HUES6 (cell line): ENCODE data around the gene DDN.

ENCODE experiments used
- H3K27ac ChIP-seq: 2 replicates; pipeline ENCODE4 v1.7.0; 2013; ENCODE audit warnings: low read depth, mild to moderate bottlenecking, low read length, inconsistent platforms
- H3K27me3 ChIP-seq: 2 replicates; pipeline ENCODE4 v1.6.1; 2013; ENCODE audit warnings: low read length; ENCODE audit not compliant: control insufficient read depth, insufficient read depth
- H3K36me3 ChIP-seq: 2 replicates; pipeline ENCODE4 v1.6.1; 2013; ENCODE audit warnings: low read length; ENCODE audit not compliant: control insufficient read depth, insufficient read depth
- H3K4me1 ChIP-seq: 2 replicates; pipeline ENCODE4 v1.6.1; 2013; ENCODE audit warnings: low read length; ENCODE audit not compliant: control insufficient read depth, insufficient read depth
- H3K4me3 ChIP-seq: 2 replicates; pipeline ENCODE4 v1.5.1; 2013; ENCODE audit warnings: low read depth, low read length
- H3K9ac ChIP-seq: one replicate; pipeline ENCODE4 v1.6.1; 2013; ENCODE audit warnings: mild to moderate bottlenecking, low read length
- H3K9me3 ChIP-seq: 2 replicates; pipeline ENCODE4 v1.6.1; 2013; ENCODE audit warnings: low read depth, low read length; ENCODE audit not compliant: control insufficient read depth, insufficient read depth

Gene DDN

DNA sequence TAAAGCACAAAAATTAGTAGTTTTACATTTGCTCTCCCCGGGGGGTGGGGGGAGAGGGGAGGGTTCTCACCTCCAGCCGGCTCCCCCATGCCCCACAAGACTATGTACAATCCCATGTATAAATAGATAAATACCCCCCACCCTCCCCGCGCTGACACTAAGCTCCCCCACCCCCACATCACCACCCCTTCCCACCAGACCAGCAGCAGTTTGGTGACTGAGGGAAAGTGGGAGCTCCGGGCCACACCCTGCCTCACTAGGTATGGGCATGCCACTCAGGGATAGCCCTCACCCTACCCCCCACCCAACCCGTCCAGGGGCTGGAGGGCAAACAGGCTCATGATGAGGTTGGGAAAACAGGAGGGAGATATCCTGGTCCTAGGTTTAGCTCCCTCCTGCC is 21.3 kb upstream of the DDN start:
- H3K36me3 ChIP-seq = peaks cover 43% of the 10 kb centered on the region
- no peak overlapping the region for H3K9ac ChIP-seq
- H3K27ac ChIP-seq = no peak overlapping the region
- no peaks in the 10 kb centered on the region for H3K9me3 ChIP-seq
- H3K4me3 ChIP-seq = no peak overlapping the region
- peaks cover 12% of the 10 kb centered on the region for H3K4me1 ChIP-seq
- no peaks in the 10 kb centered on the region for H3K27me3 ChIP-seq

DNA sequence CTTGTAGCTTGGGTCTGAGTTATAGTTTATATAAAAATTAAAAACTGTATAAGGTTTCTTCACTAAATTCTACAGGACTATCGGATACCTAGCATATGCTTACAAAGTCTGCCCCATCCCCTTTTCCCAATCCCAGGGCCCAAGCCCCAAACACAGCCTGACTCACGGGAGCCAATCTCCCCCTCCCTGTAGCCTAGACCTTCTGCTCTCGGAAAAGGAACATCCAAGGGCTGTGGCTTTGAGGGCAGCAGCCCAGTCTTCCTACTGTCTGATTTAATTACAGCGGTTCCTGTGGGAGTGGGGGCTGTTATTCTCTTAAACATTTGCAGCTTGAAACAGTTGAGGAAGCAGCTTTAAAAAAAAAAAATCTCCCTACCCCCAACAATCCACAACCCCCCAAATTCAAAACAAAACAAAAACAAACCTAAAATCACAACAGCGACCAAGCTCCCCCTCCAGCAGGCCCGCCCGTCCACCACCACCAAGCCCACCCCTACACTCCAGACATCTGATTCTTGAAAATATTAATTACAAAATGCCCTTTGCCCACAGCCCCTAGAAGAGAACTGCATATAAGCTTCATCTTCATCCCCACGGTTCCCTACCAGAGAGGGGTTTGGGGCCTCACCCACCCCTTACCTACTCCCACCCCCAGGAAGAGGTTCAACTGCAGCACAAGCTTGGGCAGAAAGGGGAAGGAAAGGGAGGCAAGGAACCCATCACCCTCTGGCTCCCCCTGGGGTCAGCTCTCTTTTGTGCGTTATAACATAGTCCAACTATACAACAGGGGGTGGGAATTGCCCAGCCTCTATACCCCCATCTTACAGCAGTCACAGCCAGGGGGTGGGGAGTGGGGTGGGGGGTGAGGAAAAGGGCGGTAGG is 20.5 kb upstream of the DDN start:
- H3K4me1 ChIP-seq = peaks cover 12% of the 10 kb centered on the region
- no peaks in the 10 kb centered on the region for H3K9me3 ChIP-seq
- no peaks in the 10 kb centered on the region for H3K27me3 ChIP-seq
- peaks cover 35% of the 10 kb centered on the region for H3K36me3 ChIP-seq
- peak overlapping the region; percentile 85; the same call in 1 of the 2 replicates for H3K27ac ChIP-seq
- peak overlapping the region; percentile 87 for H3K4me3 ChIP-seq
- peak overlapping the region; percentile 56 for H3K9ac ChIP-seq

DNA sequence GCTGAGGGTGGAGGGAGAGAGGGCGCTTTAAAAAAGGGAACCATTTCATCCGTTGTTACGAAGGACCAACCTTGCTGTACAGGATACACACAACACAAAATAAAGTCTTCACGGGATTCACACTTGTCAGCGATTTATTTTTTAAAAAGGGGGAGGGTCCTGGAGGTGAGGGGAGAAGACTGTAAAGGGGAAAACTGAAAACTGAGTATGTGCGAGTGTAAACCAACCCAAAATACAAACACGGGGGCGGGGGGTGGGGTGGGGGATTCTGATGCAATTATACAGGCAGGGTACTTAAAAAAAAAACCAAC is 19.9 kb upstream of the DDN start:
- no peaks in the 10 kb centered on the region for H3K27me3 ChIP-seq
- H3K9ac ChIP-seq = peak overlapping the region; percentile 89
- peak overlapping the region; percentile 87 for H3K4me3 ChIP-seq
- peak overlapping the region; percentile 85 for H3K27ac ChIP-seq
- H3K4me1 ChIP-seq = peaks cover 12% of the 10 kb centered on the region
- no peaks in the 10 kb centered on the region for H3K9me3 ChIP-seq
- H3K36me3 ChIP-seq = peaks cover 29% of the 10 kb centered on the region

DNA sequence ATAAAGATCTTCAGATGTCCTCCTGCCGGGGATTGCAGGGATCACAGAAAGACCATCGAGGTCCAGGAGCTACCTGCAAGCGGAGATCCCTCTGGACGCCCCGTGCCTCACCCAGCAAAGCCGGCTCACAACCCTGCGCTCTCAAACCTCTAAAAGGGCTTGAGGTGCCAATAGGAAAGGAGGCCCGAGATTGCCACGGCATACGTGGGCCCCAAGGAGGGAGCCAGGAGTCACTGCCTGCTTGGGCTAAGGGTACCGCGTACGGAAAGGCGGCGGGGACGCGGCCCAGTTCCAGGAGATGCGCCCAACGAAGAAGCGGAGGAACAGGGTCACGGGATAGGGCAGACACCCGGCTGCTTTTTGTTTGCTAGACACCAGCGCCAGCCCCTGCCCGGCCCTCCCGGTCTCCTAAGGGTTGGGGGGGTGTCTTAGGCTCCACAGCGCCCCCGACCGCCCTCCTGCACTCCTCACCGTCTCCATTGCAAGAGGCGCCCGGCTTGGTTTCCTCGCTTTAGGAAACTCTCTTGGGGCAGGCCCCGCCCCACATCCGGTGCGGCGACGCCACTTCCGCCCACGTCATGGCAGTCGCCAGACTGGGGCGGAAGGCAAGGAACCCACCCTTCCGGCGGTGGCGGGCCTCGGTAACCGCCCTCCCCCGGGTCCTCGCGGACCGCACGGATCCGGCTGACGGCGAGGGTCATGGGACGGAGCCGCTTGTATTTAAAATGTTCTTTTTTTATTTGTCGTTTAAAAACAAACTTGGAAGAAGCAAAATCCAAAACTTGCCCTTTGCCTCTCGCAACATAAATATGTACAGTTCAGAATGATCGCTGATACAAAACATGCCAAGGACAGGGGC is 19.3 kb upstream of the DDN start, which contains the start of gene PRKAG1:
Gene PRKAG1, minus strand, starts transcription at position 516 of the 859 bp plus-strand sequence. Its CDS starts 36 bp downstream, at position 480.
- Histone ChIP-seq H3K9ac (peak within 1 kb of the TSS; percentile 96), H3K4me1 (peaks cover 12% of the 10 kb centered on the region), H3K9me3 (no peaks in the 10 kb centered on the region), H3K36me3 (peaks cover 24% of the 10 kb centered on the region), H3K4me3 (peak within 1 kb of the TSS; percentile 87), H3K27me3 (no peaks in the 10 kb centered on the region), H3K27ac (peak within 1 kb of the TSS; percentile 85)

DNA sequence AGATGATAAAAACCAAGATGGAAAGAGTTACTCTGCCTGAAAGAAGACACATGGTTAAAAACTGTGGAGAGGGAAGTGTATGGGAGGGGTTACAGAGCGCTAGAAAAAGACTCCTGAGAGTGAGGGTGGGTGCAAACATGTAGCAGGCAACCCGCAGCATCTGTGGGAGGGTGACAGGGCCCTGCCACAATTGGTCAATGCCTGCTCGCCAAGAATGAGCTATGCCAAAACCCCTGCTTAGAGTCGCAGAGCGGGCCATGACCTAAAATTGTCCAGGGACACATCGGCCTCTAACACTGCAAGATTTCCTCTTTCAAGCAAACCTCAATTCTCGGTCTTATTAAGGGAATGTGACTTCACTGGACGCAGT is 18.7 kb upstream of the DDN start:
- Histone ChIP-seq H3K9me3 (no peaks in the 10 kb centered on the region), H3K27ac (peak overlapping the region; percentile 69; the same call in 1 of the 2 replicates), H3K27me3 (no peaks in the 10 kb centered on the region), H3K4me3 (peak overlapping the region; percentile 87), H3K36me3 (peaks cover 17% of the 10 kb centered on the region), H3K9ac (peak overlapping the region; percentile 96), H3K4me1 (peaks cover 12% of the 10 kb centered on the region)

DNA sequence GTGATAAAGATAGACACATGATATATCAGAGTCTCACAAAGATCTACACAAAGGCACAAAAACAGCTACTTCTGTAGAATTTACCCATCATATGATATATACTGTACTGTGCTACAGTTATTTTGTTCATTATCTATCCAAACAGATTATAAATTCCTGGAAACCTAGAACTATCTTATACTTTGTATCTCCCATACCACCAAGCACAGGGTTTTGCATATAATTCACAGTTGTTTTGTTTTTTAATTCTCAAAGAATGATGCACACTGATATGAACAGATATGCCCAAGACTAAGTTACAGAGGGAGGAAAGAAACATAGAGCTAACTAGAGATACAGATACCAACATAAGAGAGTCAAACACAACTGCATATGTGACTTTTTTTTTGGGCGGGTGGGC is 16.0 kb upstream of the DDN start:
- Histone ChIP-seq H3K27ac (no peak overlapping the region), H3K36me3 (peaks cover 11% of the 10 kb centered on the region), H3K4me1 (peaks cover 12% of the 10 kb centered on the region), H3K9ac (no peak overlapping the region), H3K9me3 (no peaks in the 10 kb centered on the region), H3K27me3 (no peaks in the 10 kb centered on the region), H3K4me3 (no peak overlapping the region)

DNA sequence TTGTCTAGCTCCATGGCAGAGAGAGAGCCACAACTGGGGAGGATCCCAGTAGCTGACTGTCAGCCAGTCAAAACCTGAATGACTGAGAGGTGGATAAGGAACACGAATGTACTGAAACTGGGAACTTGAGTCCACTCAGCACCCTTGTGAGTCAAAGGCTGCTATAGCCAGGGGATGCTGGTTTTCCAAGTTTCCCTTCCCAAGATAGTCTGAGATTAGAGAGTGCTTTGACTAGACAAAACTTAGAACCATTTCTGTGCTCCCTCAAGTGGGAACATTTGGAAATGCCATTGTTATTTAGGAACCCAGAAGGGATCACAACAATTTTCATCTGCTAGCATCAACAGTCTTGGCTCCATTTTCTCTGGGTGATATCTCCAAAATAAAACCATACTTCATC is 15.4 kb upstream of the DDN start:
- Histone ChIP-seq H3K9ac (no peak overlapping the region), H3K4me1 (peaks cover 9% of the 10 kb centered on the region), H3K27ac (no peak overlapping the region), H3K9me3 (no peaks in the 10 kb centered on the region), H3K27me3 (no peaks in the 10 kb centered on the region), H3K4me3 (no peak overlapping the region), H3K36me3 (peaks cover 11% of the 10 kb centered on the region)

DNA sequence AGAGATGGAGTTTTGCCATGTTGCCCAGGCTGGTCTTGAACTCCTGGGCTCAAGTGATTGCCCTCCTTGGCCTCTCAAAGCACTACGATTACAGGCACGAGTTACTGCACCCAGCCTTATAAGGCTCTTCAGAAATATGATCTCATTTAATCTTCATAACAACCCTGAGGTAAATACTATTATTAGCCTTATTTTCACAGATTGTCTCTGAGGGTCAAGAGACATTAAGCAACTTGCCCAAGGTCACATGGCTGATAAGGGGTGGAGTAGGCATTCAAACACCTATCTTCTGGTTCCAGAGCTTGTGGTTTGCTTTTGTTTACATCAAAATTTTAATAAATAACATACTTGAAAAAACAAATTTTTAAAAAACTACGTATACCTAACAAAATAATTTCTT is 14.3 kb upstream of the DDN start:
- H3K9ac ChIP-seq = no peak overlapping the region
- H3K4me1 ChIP-seq = peaks cover 5% of the 10 kb centered on the region
- H3K9me3 ChIP-seq = no peaks in the 10 kb centered on the region
- H3K27me3 ChIP-seq = no peaks in the 10 kb centered on the region
- H3K4me3 ChIP-seq = no peak overlapping the region
- H3K27ac ChIP-seq = no peak overlapping the region
- peaks cover 11% of the 10 kb centered on the region for H3K36me3 ChIP-seq

DNA sequence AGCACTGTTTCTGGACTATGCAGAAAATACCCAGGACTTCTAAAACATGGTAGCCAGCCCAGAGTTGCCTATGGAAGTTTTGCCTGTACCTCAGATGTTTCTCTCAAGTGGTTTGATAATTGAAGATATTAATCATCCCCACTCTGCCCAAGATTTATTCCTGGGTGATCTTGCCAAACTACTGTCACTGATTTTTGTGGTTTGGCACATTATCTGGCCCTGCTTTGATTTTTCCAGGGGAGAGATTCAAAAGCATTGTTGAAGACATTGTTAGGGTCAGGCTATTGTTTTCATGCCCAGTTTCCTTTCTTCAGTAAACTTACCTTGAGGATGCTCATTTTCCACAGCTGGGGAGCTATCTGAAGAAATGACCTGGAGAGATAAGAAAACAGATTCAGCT is 13.6 kb upstream of the DDN start:
- Histone ChIP-seq H3K27ac (no peak overlapping the region), H3K36me3 (peaks cover 11% of the 10 kb centered on the region), H3K27me3 (no peaks in the 10 kb centered on the region), H3K9me3 (no peaks in the 10 kb centered on the region), H3K9ac (no peak overlapping the region), H3K4me3 (no peak overlapping the region), H3K4me1 (peaks cover 3% of the 10 kb centered on the region)

DNA sequence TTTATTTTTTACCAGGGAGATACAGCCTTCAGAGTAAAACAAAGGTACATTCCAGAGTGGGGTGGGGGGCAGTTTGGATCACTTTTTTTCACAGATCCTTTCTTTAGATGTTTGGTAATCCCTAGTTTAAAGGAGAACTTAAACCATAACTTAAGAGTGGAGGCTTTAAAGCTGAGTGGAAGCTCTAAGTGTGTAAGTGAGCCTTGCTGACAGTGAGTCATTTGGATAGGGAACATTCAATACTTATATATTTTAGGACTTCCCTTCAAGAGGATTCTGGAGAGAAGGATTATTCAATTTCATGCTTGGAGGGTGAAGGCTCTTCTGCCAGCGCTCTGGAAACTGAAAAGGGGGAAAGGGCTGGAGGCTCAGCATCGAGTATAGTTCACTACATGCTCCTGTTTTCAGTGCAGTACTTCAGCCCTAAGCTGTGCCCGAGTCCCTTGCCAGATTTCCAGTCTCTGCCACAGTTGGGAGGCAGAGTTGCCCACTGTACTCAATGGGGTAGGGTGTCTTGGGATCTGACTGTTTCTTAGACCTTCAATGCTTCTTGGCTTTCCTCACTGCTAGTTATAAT is 11.0 kb upstream of the DDN start:
- H3K27ac ChIP-seq = no peak overlapping the region
- H3K27me3 ChIP-seq = no peaks in the 10 kb centered on the region
- no peaks in the 10 kb centered on the region for H3K4me1 ChIP-seq
- H3K36me3 ChIP-seq = peaks cover 15% of the 10 kb centered on the region
- H3K9me3 ChIP-seq = no peaks in the 10 kb centered on the region
- H3K4me3 ChIP-seq = no peak overlapping the region
- H3K9ac ChIP-seq = no peak overlapping the region

DNA sequence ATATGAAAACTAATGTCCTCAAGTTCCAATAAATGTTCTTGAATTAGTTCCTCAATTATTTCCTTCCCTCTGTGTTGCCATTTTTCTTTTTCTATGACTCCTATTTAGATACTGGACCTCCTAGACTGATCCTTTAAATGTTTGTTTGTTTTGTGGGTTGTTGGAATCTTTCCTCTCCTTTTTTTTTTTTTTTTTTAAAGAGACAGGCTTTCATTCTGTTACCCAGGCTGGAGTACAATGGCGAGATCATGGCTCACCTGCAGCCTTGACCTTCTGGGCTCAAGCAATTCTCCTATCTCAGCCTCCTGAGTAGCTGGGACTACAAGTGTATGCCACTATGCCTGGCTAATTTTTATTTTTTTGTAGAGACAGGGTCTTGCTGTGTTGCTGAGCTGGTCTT is 9.8 kb upstream of the DDN start:
- Histone ChIP-seq H3K4me3 (no peak overlapping the region), H3K9me3 (no peaks in the 10 kb centered on the region), H3K36me3 (peaks cover 24% of the 10 kb centered on the region), H3K9ac (no peak overlapping the region), H3K27ac (no peak overlapping the region), H3K27me3 (no peaks in the 10 kb centered on the region), H3K4me1 (no peaks in the 10 kb centered on the region)
